Measurements from ENCODE around the gene XRCC1.

The XRCC1 gene

GRCh38 chr19:43581467-43581866 is 6.1 kb upstream of the XRCC1 start:
- in situ Hi-C loops (cut with MboI; ENCODE audit: low sequenced_read_pairs): no loop called here

- in situ Hi-C loops (cut with MboI; ENCODE audit: low sequenced_read_pairs): no loop called here
Observed at GRCh38 chr19:43578787-43579186, 3.5 kb upstream of the XRCC1 start.

- in situ Hi-C loops (cut with MboI; ENCODE audit: low sequenced_read_pairs): no loop called here
Observed at GRCh38 chr19:43575955-43576878, 890 bp upstream of the XRCC1 start.

- in situ Hi-C loops (cut with MboI; ENCODE audit: low sequenced_read_pairs): no loop called here
Observed at GRCh38 chr19:43574424-43575155, 737 bp downstream of the XRCC1 start.

GRCh38 chr19:43572171-43572588 is 3.1 kb downstream of the XRCC1 start:
- in situ Hi-C loops (cut with MboI; ENCODE audit: low sequenced_read_pairs): no loop called here

GRCh38 chr19:43570174-43570791 is 5.0 kb downstream of the XRCC1 start:
- in situ Hi-C loops (cut with MboI; ENCODE audit: low sequenced_read_pairs): no loop called here

GRCh38 chr19:43569657-43570056 is 5.7 kb downstream of the XRCC1 start:
- in situ Hi-C loops (cut with MboI; ENCODE audit: low sequenced_read_pairs): no loop called here

- in situ Hi-C loops (cut with MboI; ENCODE audit: low sequenced_read_pairs): no loop called here
Observed at GRCh38 chr19:43564800-43565199, 10.5 kb downstream of the XRCC1 start.

- in situ Hi-C loops (cut with MboI; ENCODE audit: low sequenced_read_pairs): no loop called here
Observed at GRCh38 chr19:43563816-43564457, 11.4 kb downstream of the XRCC1 start.

- in situ Hi-C loops (cut with MboI; ENCODE audit: low sequenced_read_pairs): no loop called here
Observed at GRCh38 chr19:43562698-43563241, 12.6 kb downstream of the XRCC1 start.

- in situ Hi-C loops (cut with MboI; ENCODE audit: low sequenced_read_pairs): no loop called here
Observed at GRCh38 chr19:43562226-43562697, 13.1 kb downstream of the XRCC1 start.

GRCh38 chr19:43561139-43561970 is 14.0 kb downstream of the XRCC1 start:
- in situ Hi-C loops (cut with MboI; ENCODE audit: low sequenced_read_pairs): no loop called here

GRCh38 chr19:43560687-43561086 is 14.6 kb downstream of the XRCC1 start:
- in situ Hi-C loops (cut with MboI; ENCODE audit: low sequenced_read_pairs): no loop called here

GRCh38 chr19:43555185-43555770 is 20.0 kb downstream of the XRCC1 start:
- in situ Hi-C loops (cut with MboI; ENCODE audit: low sequenced_read_pairs): no loop called here

- in situ Hi-C loops (cut with MboI; ENCODE audit: low sequenced_read_pairs): no loop called here
Observed at GRCh38 chr19:43554317-43554895, 20.9 kb downstream of the XRCC1 start.

- in situ Hi-C loops (cut with MboI; ENCODE audit: low sequenced_read_pairs): no loop called here
Observed at GRCh38 chr19:43553656-43554055, 21.7 kb downstream of the XRCC1 start.

GRCh38 chr19:43552616-43553015 is 22.7 kb downstream of the XRCC1 start:
- in situ Hi-C loops (cut with MboI; ENCODE audit: low sequenced_read_pairs): no loop called here

- in situ Hi-C loops (cut with MboI; ENCODE audit: low sequenced_read_pairs): no loop called here
Observed at GRCh38 chr19:43552198-43552450, 23.2 kb downstream of the XRCC1 start.

Measured in hTERT RPE-1 (cell line).